Adrenal gland (tissue), 12 donors: ENCODE measurements around the gene CLIC6. TPM values are rescaled to one million over a fixed set of nuclear protein-coding genes. Genes with fewer than 3 reads are reported as not detected.

Source experiments
- DNase-seq, 7 donors: peaks; one replicate each; pipeline ENCODE4 v3.0.0-alpha.2; 2019 to 2020
- H3K27ac ChIP-seq, 5 donors: fragments of 200-600 bp; sonication (generic) in 4 of 5; 1 replicate in 3 of 5; 2 replicates in 2 of 5; pipeline versions ENCODE4 v1.5.1 to v1.8.0; 2016 to 2020; ENCODE audit warnings: mild to moderate bottlenecking in 1 of 5
- H3K27me3 ChIP-seq: fragments of 200-600 bp; 2 replicates; pipeline ENCODE4 v1.8.0; 2021
- H3K36me3 ChIP-seq, 2 donors: fragments of 200-600 bp; replicated peaks in 1 of 2; 1 replicate in 1 of 2; 2 replicates in 1 of 2; pipeline versions ENCODE4 v1.5.1 to v1.8.0; 2018 to 2022
- H3K4me1 ChIP-seq, 2 donors: fragments of 200-600 bp; replicated peaks in 1 of 2; 1 replicate in 1 of 2; 2 replicates in 1 of 2; pipeline versions ENCODE4 v1.5.1 to v1.8.0; 2018 to 2021
- H3K4me3 ChIP-seq, 4 donors: fragments of 200-600 bp; sonication (generic) in 3 of 4; one replicate each; pipeline ENCODE4 v1.5.1; 2016 to 2018
- H3K9me3 ChIP-seq, 3 donors: fragments of 200-600 bp; sonication (generic) in 1 of 3; replicated peaks in 1 of 3; 1 replicate in 2 of 3; 2 replicates in 1 of 3; pipeline versions ENCODE4 v1.5.1 to v1.8.0; 2016 to 2021
- POLR2A ChIP-seq, 2 donors: fragments of 450-650 bp; IDR thresholded peaks; one replicate each; pipeline ENCODE4 v1.6.1; 2017; ENCODE audit warnings: antibody characterized with exemption in 2 of 2, mild to moderate bottlenecking in 2 of 2, moderate library complexity in 1 of 2
- WGBS, 4 donors: extraction: QIAGEN DNeasy Blood & Tissue Kit in 2 of 4; methylation state at CpG; one replicate each; pipeline versions ENCODE4 v1.1.5 to v1.1.7; 2013 to 2017; 5-methylcytosine and 5-hydroxymethylcytosine counted together
- intact Hi-C, 2 donors: fragments of 100-400 bp; cut with DNase I; formaldehyde crosslinking; loops; one replicate each; pipeline versions ENCODE4 v1.14.1 to v1.15.0; 2022 to 2023
- polyA plus RNA-seq, 3 donors: library from polyadenylated mRNA; stranded (reverse); fragments of 200-250 nt in 2 of 3; fragments of 350-450 nt in 1 of 3; fragmentation: Illumina TruSeq in 1 of 3; extraction: RNeasy Lipid Tissue Mini Kit (QIAGEN cat#74804) in 1 of 3; gene quantifications; one replicate each; pipeline ENCODE4 v1.2.3, GENCODE V29; 2013 to 2014
- total RNA-seq, 9 donors: library from RNA; depleted of rRNA in 4 of 9; stranded (reverse); fragments of >200 nt in 4 of 9; fragments of 120-200 nt in 1 of 9; fragmentation: NEBNext Ultra II Directional in 1 of 9; extraction: Animal tissue kit (Norgen Biotek cat#: 25700) in 1 of 9; gene quantifications; one replicate each; pipeline versions ENCODE4 v1.1.0 to v1.2.4, GENCODE V29; 2013 to 2023
- TF ChIP-seq, protein P1 (sequence below), 6 experiments: fragments of 450-650 bp in 4 of 6; fragments of 200-600 bp in 2 of 6; sonication (generic) in 1 of 6; IDR thresholded peaks; 1 replicate in 5 of 6; 2 replicates in 1 of 6; pipeline versions ENCODE4 v1.5.1 to v1.8.0; 2016 to 2021; ENCODE audit warnings: antibody characterized with exemption in 6 of 6, mild to moderate bottlenecking in 2 of 6, moderate library complexity in 1 of 6
- donor health status: healthy with polysubstance abuse.
- donor health status: Bipolar disorder and iron deficiency.
- donor health status: DM: yes; HTN: yes; CAD: no.
- donor health status: DM: no; HTN: no; CAD: no.
- donor health status: DM: no; HTN: no; CAD: no.
- donor health status: DM: yes; HTN: yes; CAD: no.

The CLIC6 gene
- total and polyA plus RNA-seq, 12 donors = 0.07 to 0.41 (median 0.24) TPM; not detected in 5

DNA sequence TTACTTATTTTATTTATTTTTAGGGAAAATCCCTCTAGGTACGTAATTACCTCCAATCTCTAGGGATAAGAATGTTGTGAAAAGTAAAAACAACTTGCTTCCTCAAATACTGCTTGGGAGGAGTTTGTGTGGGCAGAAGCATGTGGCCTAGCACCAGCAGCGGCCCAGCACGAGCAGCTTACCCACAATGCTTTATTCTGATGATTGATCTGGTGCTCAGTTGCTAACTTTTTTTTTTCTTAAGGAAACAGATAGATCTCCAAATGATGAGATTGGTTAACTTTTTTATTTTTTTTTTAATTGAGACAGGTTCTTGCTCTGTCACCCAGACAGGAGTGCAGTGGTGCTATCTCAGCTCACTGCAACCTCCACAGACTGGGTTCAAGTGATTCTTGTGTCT lies 4.2 kb downstream of the CLIC6 start:
- Histone ChIP-seq H3K4me1 (peaks cover 0 to 7% of the 10 kb centered on the region in 2 donors), H3K27me3 (peaks cover 45% of the 10 kb centered on the region), H3K4me3 (no peak overlapping the region), H3K36me3 (no peaks in the 10 kb centered on the region), H3K27ac (no peak overlapping the region), H3K9me3 (no peaks in the 10 kb centered on the region)
- TF ChIP-seq, protein P1, sequence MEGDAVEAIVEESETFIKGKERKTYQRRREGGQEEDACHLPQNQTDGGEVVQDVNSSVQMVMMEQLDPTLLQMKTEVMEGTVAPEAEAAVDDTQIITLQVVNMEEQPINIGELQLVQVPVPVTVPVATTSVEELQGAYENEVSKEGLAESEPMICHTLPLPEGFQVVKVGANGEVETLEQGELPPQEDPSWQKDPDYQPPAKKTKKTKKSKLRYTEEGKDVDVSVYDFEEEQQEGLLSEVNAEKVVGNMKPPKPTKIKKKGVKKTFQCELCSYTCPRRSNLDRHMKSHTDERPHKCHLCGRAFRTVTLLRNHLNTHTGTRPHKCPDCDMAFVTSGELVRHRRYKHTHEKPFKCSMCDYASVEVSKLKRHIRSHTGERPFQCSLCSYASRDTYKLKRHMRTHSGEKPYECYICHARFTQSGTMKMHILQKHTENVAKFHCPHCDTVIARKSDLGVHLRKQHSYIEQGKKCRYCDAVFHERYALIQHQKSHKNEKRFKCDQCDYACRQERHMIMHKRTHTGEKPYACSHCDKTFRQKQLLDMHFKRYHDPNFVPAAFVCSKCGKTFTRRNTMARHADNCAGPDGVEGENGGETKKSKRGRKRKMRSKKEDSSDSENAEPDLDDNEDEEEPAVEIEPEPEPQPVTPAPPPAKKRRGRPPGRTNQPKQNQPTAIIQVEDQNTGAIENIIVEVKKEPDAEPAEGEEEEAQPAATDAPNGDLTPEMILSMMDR (IDR thresholded peaks at IDR 0.05) = no peak
- no peak for TF ChIP-seq POLR2A (IDR thresholded peaks at IDR 0.05)
- intact Hi-C loops = no loop called here
- DNase-seq = no peak
- 54 to 62% (median 58%) methylated on average over 3 of the region's 3 CpGs for WGBS, 4 donors

DNA sequence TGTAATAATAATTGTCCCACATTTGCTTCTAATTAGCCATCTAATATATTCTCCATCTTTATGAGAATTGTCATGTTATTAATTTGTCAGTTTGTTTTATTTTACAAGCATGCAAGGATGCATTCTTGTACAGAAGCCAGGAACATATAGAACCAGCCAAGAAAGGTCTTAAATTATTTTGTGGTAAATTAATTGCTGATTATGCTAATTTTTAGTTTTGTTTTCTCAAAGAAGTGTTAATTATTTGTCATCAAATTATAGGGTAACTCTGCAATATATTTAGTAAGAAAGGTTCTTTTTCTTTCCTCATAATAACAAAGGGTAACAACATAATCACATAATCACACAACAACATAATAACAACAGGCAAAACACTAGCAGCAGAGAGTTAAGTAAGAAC lies 5.7 kb downstream of the CLIC6 start:
- DNase-seq = no peak
- H3K27ac ChIP-seq = no peak overlapping the region
- no peak overlapping the region for H3K4me3 ChIP-seq
- no peaks in the 10 kb centered on the region for H3K9me3 ChIP-seq
- H3K36me3 ChIP-seq = no peaks in the 10 kb centered on the region
- H3K4me1 ChIP-seq = peaks cover 0 to 7% of the 10 kb centered on the region in 2 donors
- TF ChIP-seq POLR2A (IDR thresholded peaks at IDR 0.05) = no peak
- TF ChIP-seq, protein P1 (IDR thresholded peaks at IDR 0.05) = no peak
- intact Hi-C loops = no loop called here
- peaks cover 30% of the 10 kb centered on the region for H3K27me3 ChIP-seq

DNA sequence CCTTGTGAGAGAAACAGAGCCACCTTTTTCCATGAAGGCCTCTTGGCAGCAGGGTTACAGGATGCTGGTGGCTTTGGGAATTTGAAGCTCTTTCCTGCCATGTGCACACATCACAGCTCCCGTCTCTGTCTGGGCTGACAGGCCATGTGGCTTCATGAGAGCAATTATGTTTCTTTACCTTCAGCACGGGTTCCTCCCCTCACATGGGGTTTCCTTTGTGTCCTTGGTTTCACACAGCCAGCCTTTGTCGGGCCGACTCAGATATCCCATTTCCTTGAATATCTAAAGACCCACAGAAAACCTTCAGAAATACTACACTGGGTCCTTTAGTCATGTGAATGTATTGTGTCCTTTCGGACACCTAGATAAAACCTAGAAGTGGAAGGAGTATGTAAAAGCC lies 7.1 kb downstream of the CLIC6 start:
- Histone ChIP-seq H3K4me1 (no peaks in the 10 kb centered on the region), H3K36me3 (no peaks in the 10 kb centered on the region), H3K4me3 (no peak overlapping the region), H3K27ac (no peak overlapping the region), H3K9me3 (no peaks in the 10 kb centered on the region), H3K27me3 (peaks cover 26% of the 10 kb centered on the region)
- 52 to 69% (median 57%) methylated on average over 5 of the region's 5 CpGs for WGBS, 4 donors
- no peak for TF ChIP-seq POLR2A (IDR thresholded peaks at IDR 0.05)
- TF ChIP-seq, protein P1 (IDR thresholded peaks at IDR 0.05) = no peak
- intact Hi-C loops = no loop called here
- no peak for DNase-seq

DNA sequence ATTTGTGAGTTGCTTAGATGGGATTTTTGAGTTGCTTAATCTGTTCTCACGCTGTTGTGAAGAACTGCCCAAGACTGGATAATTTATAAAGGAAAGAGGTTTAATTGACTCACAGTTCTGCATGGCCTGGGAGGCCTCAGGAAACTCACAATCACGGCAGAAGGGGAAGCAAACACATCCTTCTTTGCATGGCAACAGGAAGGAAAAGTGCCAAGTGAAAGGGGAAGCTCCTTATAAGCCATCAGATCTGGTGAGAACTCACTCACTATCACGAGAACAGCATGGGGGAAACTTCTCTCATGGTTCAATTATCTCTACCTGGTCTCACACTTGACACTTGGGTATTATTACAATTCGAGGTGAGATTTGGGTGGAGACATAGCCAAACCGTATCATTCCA lies 10.3 kb downstream of the CLIC6 start:
- intact Hi-C loops = no loop called here
- Histone ChIP-seq H3K4me3 (no peak overlapping the region), H3K27ac (no peak overlapping the region), H3K27me3 (peaks cover 14% of the 10 kb centered on the region), H3K9me3 (no peaks in the 10 kb centered on the region), H3K4me1 (no peaks in the 10 kb centered on the region), H3K36me3 (no peaks in the 10 kb centered on the region)
- WGBS, 4 donors = 44 to 55% (median 52%) methylated on average over 5 of the region's 5 CpGs
- peak in 1 of 7 donors; percentile 39 for DNase-seq
- TF ChIP-seq, protein P1 (IDR thresholded peaks at IDR 0.05) = no peak
- no peak for TF ChIP-seq POLR2A (IDR thresholded peaks at IDR 0.05)
